ENCODE results near the gene PRSS1.
"Not testable (repeated sequence)": the region's sequence is repeated elsewhere in the genome, so short reads cannot be mapped to it uniquely, and the experiment has no call there.

The PRSS1 gene

DNA sequence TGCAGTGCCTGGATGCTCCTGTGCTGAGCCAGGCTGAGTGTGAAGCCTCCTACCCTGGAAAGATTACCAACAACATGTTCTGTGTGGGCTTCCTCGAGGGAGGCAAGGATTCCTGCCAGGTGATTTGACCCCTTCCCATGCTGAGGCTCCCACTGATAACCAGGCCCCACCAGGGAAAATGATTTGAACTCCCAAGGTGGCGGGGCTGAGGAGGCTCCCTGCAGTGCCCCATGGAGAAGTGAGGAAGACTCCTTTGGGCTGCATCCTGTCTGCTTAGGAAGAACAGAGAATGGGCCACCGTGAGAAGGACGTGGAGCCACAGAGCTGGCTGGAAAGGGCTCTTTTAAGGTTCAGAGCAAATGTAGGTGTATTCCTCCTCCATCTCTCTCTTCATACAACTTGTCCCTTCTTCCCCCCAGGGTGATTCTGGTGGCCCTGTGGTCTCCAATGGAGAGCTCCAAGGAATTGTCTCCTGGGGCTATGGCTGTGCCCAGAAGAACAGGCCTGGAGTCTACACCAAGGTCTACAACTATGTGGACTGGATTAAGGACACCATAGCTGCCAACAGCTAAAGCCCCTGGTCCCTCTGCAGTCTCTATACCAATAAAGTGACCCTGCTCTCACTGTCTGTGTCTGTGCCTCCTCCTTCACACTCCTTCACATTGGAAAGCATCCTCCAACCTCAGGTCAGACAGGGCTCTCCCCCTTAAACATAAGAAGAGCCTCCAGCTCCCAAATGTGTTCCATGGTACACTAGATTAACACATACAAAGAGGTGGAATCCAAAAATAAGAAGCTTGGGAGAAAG is 24.9 kb downstream of the PRSS1 start:
- no peak for DNase-seq (ENCODE audit: low read depth in 2 of 2)

DNA sequence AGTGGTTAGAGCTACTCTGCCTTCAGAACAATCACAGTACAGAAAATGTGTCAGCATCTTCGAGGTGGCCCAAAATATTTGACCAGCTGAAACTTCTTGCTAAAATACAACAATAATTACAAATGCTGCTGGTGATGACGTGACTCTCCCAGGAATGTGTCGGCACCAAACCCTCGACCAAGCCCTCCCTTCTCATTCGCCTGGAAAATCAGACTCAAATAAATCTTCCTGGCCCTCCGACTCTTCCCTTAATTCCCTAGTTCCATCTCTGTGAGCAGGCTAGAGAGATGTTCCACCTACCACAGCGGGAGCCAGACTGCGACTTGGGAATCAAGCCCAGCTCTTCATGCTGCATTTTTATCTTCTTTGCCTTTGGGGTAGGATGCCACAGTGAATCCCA is 25.6 kb downstream of the PRSS1 start:
- DNase-seq (ENCODE audit: low read depth in 2 of 2): no peak

DNA sequence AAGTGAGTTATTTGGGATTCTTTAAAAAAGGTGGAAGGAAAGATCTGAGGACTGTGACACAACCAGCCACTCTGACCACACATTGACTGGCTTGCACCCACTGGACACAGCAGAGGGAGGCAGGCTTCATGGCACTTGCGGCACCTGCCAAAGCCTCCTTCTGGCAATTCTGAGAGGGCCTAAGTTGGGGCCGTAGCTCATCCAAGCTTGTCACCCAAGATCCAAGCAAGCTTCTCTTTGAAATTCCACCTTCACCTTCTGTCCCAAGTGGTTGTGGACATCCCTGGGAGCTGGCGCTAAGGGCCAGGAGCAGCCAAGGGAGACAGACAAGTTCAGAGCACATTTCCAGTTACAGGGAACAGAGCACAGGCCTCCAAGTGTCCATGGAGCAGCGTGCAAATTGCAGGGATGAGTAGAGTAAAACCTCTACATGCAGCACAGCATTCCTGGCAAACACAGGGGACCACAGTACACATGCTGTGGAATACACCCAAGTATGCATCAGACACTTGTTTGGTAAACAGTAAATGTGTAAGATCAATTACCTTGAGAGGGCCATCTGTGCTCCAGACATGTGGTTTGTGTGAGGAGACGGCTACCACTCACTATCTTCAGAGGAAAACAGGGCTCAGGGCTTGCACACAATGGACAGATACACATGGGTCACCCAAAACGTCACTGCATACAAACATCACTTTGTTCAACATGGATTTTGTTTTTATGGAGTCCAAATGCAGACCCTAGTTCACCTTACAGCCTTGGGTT is 26.3 kb downstream of the PRSS1 start:
- not testable (repeated sequence) for DNase-seq (ENCODE audit: low read depth in 2 of 2)

GRCh38 chr7:142776206-142776844 is 27.1 kb downstream of the PRSS1 start:
- no peak for DNase-seq (ENCODE audit: low read depth in 2 of 2)

- DNase-seq (ENCODE audit: low read depth in 2 of 2): not testable (repeated sequence)
These were observed 27.6 kb downstream of the PRSS1 start for GRCh38 chr7:142776845-142777225.

GRCh38 chr7:142777318-142777717 is 28.0 kb downstream of the PRSS1 start:
- no peak for DNase-seq (ENCODE audit: low read depth in 2 of 2)

GRCh38 chr7:142782922-142783900 is 33.9 kb downstream of the PRSS1 start:
- DNase-seq (ENCODE audit: low read depth in 2 of 2): peak; percentile 64

DNA sequence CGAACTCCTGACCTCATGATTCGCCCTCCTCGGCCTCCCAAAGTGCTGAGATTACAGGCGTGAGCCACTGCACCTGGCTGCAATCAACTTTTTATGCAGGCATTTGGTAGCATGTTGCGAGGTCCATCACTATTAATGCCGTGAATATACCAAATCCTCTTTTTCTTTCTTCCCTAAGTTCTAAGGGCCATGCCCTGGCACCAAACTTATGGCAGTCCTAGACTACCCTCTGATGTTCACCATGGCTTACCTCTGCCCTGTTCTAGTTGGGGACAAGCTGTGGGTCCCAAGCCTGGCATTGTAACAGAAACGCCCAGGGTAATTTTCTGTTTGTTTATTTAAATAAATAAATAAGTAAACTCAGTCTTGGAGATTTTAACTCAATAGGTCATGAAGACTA is 34.8 kb downstream of the PRSS1 start:
- no peak for DNase-seq (ENCODE audit: low read depth in 2 of 2)

GRCh38 chr7:142784716-142785115 is 35.4 kb downstream of the PRSS1 start:
- DNase-seq (ENCODE audit: low read depth in 2 of 2): no peak

- peak; percentile 55 to 62 for DNase-seq (ENCODE audit: low read depth in 2 of 2)
These were observed 36.6 kb downstream of the PRSS1 start for GRCh38 chr7:142785841-142786250.

GRCh38 chr7:142787034-142787768 is 37.9 kb downstream of the PRSS1 start:
- DNase-seq (ENCODE audit: low read depth in 2 of 2): no peak

DNA sequence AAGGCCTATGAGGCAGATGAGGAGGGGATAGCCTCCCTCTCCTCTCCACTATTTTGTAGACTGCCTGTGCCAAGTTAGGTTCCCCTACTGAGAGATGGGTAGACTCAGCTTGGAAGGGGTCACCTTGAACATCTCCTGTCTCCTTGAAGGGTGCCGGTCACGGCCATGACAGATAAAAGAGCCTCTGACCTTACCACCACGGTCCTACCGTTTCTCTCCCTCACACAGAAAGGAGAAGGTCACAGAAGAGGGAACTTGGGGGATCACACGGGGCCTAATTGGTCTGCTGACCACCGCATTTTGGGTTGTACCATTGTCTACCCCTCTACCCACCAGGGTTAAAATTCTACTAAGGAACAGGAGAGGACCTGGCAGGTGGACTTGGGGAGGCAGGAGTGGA is 38.5 kb downstream of the PRSS1 start:
- DNase-seq (ENCODE audit: low read depth in 2 of 2): no peak

GRCh38 chr7:142788303-142789289 is 39.3 kb downstream of the PRSS1 start:
- DNase-seq (ENCODE audit: low read depth in 2 of 2): no peak

DNA sequence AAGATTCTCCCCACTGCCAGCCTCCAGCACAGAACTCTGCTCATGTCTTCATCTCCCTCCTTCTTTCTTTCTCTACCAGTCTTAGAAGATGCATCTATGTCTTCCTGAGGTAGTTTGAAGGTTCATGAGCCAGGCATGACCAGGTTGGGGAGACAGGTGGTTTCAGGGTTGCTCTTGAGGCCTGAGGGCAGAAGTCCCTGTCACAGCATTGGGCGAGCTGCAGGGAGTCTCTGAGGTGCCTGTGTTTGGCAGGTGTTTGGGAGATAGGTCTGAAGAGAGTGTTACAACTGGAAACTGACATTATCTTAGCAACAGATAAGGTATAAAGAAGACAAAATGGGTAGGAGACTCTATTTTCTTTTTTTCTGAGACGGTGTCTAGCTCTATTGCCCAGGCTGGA is 40.2 kb downstream of the PRSS1 start:
- no peak for DNase-seq (ENCODE audit: low read depth in 2 of 2)

- no peak for DNase-seq (ENCODE audit: low read depth in 2 of 2)
These were observed 40.8 kb downstream of the PRSS1 start for GRCh38 chr7:142790056-142790455.

- DNase-seq (ENCODE audit: low read depth in 2 of 2): no peak
These were observed 41.3 kb downstream of the PRSS1 start for GRCh38 chr7:142790555-142790954.

GRCh38 chr7:142791502-142791901 is 42.2 kb downstream of the PRSS1 start:
- DNase-seq (ENCODE audit: low read depth in 2 of 2): no peak

DNA sequence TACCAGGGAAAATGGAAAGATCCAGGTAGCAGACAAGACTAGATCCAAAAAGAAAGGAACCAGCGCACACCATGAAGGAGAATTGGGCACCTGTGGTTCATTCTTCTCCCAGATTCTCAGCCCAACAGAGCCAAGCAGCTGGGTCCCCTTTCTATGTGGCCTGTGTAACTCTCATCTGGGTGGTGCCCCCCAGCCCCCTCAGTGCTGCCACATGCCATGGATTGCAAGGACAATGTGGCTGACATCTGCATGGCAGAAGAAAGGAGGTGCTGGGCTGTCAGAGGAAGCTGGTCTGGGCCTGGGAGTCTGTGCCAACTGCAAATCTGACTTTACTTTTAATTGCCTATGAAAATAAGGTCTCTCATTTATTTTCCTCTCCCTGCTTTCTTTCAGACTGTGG is 42.9 kb downstream of the PRSS1 start:
- no peak for DNase-seq (ENCODE audit: low read depth in 2 of 2)

- no peak for DNase-seq (ENCODE audit: low read depth in 2 of 2)
These were observed 43.3 kb downstream of the PRSS1 start for GRCh38 chr7:142792593-142792992.

DNA sequence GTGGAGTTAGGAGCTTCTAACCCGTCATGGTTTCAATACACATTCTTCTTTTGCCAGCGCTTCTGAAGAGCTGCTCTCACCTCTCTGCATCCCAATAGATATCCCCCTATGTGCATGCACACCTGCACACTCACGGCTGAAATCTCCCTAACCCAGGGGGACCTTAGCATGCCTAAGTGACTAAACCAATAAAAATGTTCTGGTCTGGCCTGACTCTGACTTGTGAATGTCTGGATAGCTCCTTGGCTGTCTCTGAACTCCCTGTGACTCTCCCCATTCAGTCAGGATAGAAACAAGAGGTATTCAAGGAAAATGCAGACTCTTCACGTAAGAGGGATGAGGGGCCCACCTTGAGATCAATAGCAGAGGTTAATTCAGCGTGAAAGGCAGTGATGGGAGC is 43.9 kb downstream of the PRSS1 start:
- no peak for DNase-seq (ENCODE audit: low read depth in 2 of 2)
